Measurements from ENCODE around the gene CFAP92.

DNA sequence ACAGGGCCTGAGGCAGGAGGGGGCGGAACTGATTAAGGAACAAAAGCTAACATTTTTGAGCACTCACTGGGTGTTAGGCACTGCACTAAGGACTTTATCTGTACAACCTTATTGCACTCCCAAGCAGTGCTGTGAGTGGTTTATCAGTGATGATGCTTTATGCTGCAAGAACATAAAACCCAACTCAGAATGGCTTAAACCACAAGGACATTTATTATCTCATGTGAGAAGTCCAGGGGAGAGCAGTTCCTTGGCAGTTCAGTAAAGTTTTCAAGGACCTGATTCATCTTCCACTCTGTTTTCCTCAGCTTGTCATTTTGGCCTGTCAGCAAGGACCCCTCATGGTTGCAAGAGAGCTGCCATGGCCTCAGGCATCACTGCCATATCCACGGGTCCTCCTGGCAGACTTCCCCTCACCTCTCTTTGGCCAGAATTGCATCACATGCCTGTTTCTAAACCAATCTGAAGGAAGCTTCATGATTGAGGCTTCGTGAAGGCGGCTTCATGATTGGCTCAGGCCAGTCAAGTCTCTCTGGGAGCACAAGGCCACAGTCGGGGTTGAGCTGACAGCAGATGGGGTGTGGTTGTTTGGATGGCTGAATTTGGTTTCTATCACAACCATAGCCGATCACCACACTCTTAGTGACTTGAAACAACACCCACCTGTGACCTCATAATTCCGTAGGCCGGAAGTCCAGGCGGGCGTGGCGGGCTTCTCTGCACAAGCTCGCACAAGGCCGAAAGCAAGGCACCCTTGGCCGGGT, 23.0 kb upstream of the CFAP92 start:
- TF ChIP-seq POLR2AphosphoS5 (IDR thresholded peaks at IDR 0.05; ENCODE audit: low read depth, low read length) (no peak), POLR2A (IDR thresholded peaks at IDR 0.05; ENCODE audit: low read depth, low read length) (no peak), TAF1 (IDR thresholded peaks at IDR 0.05; ENCODE audit: borderline replicate concordance, low read depth, low read length) (no peak)

Data from GM12892 (cell line).